Retina (tissue), 1 donor: ENCODE data around the gene TPTE.
"Not testable (repeated sequence)": the region's sequence is repeated elsewhere in the genome, so short reads cannot be mapped to it uniquely, and the experiment has no call there.

ENCODE experiments used
- DNase-seq: peaks from one replicate; pipeline ENCODE4 v3.0.0-alpha.2; 2016

TPTE gene

DNA sequence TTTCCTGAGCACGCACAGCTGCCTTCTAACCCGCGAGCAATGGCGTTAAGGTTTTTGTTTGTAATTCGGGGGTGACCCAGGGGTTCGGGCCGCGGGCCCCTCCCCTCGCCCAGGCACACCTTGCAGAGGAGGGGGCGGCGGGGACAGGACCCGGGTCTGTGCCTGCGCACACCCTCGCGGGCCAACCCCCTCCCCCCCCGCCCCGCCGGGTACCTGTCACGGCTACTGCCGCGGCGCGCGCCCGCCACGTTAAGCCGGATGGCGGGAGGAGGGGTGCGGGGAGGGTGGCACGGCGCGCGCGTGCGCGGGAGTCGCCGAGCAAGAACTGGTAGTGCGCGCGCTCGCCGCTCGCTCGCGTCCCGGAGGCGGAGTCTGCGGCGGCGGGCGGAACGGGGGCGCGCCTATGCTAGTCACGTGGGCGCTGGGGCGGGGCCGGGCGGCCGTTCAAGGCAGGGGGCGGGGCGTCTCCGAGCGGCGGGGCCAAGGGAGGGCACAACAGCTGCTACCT, at the start of gene TPTE:
TSS of gene TPTE (plus strand) at position 493 of the 508 bp plus-strand sequence. CDS start 17,141 bp downstream, outside the sequence.
- no peak for DNase-seq

DNA sequence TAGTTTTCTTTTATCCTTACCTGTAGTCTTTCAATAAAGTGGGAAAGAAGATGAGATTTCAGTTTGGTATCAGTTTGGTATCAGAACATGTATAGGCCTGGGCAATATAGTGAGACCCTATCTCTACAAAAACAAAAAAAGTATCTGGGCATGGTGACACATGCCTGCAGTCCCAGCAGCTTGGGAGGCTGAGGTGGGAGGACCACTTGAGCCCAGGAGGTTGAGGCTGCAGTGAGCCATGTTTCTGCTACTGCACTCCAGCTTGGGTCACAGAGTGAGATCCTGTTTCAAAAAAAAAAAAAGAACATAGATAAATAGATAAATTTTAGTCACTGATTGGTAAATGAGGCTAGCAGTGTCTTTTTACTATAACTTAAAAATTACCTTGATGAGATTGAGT, 49.4 kb upstream of the TPTE start:
- DNase-seq: not testable (repeated sequence)

DNA sequence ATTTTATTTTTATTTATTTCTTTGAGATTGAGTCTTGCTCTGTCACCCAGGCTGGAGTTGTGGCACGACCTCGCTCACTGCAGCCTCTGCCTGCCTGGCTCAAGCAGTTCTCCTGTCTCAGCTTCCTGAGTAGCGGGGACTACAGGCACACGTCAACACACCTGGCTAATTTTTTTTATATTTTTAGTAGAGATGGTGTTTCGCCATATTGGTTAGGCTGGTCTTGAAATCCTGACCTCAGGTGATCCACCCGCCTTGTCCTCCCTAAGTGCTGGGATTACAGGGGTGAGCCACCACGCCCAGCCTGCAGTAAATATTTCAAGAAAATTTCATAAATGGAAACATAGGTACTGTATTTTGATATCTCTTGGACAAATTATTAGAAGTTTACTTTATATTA, 43.6 kb upstream of the TPTE start:
- DNase-seq: not testable (repeated sequence)

DNA sequence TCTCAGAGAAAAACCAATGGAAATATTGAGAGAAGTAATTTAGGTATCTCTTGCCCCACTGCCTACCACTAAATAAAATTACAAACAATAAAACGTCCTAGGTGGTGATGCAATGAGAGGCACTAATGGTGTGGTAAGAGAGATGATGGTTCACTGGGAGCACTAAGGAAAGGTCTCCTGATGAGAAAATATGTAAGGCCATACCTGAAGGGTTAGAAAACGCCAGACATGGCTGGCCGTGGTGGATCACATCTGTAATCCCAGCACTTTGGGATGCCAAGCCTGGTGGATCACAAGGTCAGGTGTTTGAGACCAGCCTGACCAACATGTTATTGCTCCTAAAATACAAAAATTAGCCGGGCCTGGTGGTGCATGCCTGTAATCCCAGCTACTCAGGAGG, 41.5 kb upstream of the TPTE start:
- not testable (repeated sequence) for DNase-seq

DNA sequence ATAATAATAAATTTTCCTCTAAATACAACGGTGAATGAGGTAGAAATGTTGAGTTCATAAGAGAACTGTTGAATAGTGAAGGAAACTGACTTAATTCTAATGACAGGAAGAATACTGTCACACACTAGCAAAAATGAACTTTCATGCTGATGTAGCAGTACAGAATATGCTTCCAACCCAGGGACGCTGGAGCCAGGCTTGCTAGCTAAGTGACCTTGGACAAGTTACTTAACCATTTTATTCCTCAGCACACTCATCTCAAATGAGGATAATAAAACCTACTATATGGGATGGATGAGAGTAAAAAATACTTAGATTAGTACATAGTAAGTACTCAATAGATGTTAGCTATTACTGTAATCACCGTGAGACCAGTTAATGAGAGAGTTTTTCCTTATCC, 36.5 kb upstream of the TPTE start:
- DNase-seq: not testable (repeated sequence)

DNA sequence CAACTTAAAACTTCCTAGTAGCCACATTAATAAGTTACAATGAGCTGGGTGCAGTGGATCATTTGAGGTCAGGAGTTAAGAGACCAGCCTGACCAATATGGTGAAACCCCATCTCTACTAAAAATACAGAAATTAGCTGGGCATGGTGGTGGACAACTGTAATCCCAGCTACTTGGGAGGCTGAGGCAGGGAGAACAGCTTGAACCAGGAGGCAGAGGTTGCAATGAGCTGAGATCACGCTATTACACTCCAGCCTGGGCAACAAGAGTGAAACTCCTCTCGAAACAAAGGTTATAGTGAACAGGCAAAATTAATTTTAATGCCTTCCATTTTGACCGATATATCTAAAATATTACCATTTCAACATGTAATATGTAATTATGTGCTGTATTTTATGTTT, 30.9 kb upstream of the TPTE start:
- not testable (repeated sequence) for DNase-seq

DNA sequence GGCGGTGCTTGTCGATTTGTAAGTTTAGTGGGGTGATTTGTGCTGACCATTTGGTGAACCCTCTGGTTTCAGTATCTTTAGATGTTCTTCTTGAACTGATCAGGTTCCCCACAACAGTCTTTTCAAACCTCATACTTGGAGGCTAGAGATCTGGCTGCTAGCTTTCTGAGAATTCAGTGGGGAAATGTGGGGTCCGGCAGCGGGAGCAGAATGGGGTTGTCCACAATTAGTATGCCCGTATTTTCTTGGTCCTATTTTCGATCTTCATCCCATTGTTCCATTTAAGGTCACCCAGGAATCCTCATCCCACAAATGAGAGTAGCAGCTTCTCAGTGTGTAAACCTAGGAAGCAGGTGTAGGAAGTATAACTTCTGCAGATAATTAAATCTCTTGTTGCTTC, 10.3 kb upstream of the TPTE start:
- DNase-seq: no peak

DNA sequence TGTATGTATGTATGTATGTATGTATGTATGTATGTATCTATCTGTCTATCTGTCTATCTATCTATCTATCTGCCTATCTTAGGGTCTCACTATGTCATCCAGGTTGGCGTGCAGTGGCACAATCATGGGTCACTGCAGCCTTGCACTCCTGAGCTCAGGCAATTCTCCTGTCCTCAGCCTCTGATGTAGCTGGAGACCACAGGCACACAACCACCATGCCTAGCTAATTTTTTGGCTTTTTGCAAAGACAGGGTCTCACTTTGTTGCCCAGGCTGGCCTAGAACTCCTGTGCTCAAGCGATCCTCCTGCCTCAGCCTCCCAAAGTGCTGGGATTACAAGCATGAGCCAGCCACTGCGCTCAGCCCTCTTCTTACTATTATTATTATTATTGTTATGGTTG, 4.5 kb upstream of the TPTE start:
- not testable (repeated sequence) for DNase-seq

DNA sequence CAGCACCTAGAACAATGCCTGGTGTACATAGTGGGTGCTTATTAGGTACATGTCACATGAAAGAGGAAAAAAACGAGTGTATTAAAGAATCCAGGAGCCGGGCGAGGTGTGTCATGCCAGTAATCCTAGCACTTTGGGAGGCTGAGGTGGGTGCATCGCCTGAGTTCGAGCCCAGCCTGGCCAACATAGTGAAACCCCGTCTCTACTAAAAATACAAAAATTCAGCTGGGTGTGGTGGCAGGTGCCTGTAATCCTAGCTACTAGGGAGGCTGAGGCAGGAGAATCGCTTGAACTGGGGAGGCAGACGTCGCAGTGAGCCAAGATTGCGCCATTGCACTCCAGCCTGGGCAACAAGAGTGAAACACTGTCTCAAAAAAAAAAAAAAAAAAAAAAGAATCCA, 3.5 kb upstream of the TPTE start:
- not testable (repeated sequence) for DNase-seq

DNA sequence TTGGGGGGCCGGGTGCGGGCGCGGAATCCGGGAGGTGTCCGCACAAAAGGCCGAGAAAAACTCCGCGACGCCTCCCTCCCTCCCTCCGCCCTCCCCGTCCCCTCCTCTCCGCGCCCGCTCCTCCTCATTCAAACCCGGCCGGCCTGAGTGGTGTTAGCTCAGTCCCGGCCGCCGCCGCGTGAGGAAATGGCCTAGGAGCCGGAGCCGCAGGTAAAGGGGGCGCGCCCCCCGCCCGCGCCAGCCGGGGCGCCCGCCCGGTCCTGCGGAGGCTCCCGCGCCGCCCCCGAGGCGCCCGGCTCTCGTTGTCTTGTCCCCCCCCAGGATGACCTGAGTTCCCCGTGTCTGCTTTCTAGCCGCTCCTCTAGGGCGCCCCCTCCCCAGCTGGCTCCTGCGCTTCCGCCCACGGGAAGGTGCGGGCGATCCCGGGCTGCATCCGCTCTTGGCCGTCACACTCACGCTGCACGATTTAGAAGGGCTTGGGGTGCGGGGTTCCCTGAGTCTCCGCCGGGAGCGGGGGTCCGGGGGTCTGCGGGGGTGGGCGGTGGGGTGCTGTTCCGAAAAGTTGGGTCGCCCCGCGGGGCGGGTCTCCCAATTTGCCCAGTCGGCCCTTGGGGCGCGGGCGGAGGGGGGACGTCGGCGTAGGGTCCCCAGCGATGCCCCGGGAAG, 585 bp downstream of the TPTE start:
- not testable (repeated sequence) for DNase-seq

DNA sequence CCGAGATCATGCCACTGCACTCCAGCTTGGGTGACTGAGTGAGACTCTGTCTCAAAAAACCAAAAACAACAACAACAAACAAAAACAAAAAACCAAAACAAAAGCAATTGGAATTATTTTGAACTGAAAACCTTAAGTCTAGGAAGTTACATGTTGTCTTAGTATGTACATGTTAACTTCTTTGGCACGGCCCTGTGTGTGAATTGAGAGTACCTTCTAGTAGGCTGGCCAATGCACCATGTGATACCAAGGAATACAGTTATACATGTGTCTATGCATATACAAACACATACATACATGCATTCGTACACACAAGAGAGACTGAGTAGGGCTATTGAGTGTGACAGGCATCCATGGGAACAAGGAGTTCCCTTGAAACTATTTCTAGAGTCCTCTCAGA, 18.6 kb downstream of the TPTE start:
- no peak for DNase-seq

DNA sequence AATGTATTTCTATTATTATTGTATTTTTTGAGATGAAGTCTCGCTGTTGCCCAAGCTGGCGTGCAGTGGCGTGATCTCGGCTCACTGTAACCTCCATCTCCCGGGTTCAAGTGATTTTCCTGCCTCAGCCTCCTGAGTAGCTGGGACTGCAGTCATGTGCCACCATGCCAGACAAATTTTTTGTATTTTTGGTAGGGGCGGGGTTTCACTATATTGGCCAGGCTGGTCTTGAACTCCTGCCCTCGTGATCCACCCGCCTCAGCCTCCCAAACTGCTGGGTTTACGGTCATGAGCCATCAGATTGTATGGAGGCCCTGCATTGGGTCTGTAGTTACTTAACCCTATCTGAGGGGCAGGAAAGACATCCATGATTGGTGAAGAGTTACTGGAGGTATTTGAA, 23.0 kb downstream of the TPTE start:
- not testable (repeated sequence) for DNase-seq

DNA sequence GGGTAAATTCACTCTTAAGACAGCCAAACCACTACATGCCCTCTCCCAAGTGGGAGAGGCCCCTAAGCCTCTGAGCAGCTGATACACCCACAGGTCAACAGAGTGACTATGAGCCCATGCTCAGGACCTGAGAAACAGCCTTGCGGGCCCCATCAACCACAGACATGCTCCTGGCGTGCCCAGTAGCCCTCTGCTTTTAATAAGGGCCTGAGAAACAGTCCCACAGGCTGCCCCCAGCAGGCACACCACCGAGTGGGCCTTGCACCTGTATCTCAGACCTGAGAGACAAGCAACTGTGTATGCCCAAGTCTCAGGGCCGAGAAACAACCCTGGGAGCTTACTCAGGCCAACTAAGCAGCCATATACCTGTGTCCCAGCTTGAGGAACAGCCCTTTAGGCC, 26.5 kb downstream of the TPTE start:
- not testable (repeated sequence) for DNase-seq

DNA sequence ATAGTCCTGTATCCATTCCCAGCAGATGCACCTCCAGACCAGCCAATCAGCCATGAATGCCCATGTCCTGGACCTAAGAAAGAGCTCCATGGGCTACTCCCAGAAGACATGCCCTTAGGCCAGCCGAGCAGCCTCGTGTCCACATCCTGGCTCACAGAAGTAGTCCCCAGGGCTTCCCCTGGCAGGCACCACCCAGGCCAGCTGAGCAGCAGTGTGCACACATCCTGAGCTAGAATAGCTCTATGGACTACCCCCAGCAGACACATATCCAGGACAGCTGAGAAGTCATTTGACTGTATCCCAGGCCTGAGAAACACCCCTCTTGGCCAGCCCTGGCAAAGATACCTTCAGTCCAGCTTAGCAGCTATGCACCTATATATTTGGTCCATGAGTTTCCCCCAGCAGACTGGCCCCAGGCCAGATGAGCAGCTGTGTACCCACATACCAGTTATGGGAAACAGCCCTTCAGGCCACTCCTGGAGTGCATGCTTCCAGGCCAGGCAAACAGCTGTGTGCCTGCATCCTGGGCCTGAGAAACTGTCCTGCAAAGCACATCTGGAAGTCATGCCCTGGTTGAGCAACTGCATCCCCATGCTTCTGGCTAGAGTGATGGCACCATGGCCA, 27.1 kb downstream of the TPTE start:
- not testable (repeated sequence) for DNase-seq

DNA sequence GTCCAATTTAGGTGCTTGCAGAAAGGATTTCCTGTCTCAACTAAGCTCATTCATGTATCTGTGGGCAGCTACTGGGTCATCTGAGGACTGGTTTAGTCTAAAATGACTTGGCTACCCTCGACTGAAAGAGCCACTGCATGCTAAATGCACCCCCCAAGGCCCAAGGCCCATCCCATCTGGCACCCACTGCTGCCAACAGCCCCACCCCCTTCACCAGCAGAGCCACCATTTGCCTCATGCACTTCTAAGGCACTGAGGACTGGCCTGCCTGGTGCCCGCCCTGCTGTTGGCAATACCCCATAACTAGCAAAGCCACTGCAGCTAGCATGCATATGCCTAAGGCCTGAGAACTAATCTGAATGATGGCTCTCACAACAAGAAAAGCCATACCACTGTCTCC, 49.4 kb downstream of the TPTE start:
- not testable (repeated sequence) for DNase-seq

DNA sequence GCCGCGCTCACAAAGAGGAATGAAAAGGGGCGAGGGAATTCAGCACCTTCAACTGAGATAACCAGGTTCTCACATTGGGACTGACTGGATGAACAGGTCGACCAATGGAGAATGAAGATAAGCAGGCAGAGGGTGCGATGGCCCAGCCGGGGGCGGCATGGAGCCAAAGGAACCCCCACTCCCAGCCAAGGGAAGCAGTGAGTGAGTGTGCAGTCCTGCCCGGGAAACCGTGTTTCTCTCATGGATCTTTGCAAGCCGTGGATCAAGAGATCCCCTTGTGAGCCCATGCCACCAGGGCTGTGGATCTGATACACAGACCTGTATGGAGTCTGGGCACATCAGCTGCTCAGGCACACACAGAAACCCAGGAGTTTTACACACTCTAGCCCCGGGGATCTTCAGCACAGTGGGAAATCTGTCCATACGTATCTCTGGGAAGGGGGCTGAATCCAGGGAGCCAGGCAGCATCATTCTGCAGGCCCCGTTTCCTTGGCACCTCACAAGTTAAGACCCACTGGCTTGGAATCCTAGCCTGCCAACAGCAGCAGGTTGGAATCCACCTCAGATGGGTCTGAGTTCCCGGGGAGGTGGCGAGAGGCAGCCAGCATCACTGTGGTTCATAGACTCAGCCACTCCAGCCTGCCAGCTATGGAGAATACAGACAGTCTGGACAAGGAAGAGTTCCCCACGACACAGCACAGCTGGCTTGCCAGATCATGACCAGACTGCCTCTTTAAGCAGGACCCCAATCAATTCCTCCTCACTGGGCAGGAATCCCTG, 53.3 kb downstream of the TPTE start:
- not testable (repeated sequence) for DNase-seq

DNA sequence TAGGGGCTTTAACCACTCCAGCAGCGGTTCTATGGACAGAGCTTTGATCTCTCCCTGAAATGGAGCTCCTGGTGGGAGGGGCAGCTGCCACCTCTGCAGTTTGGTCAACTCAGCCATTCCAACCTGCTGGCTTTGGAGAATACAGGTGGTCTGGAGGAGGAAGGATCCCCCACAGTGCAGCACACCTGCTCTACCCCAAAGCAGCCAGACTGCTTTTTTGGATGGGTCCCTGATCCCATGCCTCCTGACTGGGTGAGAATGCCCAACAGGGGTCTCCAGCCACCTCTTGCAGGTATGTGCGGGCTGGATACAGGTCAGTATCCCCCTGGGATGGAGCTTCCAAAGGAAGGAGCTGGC, 53.9 kb downstream of the TPTE start:
- DNase-seq: no peak

DNA sequence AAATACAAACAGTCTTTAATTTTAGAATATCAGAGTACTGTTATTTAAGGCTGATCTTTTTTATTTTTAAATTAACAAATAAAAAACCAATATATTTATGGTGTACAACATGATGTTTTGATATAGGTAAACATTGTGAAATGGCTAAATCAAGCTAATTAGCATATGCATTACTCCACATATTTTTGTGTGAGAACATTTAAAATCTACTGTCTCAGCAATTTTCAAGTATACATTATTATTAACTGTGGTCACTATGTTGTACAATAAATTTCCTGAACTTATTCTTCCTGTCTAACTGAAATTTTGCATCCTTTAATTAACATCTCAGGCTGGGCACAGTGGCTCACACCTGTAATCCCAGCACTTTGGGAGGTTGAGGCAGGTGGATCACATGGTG, 57.5 kb downstream of the TPTE start:
- DNase-seq: not testable (repeated sequence)

DNA sequence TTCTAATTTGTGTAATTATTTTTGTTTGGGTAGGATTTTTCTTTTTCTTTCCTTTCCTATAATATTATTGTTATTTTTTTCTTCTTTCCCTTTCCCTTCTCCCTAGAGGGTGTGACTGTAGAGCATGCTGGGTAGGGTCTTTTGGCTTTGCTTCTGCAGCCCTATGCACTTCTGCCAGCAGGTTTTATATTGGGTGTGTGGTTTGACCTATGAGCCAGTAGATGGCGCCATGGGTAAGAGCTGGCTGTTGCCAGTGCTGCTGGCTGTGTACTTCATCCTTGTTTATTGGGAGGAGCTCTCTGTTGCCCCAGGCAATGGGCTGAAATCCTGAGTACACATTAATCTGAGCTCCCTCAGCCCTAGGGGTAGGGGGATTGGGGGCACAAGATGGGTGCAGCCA, 67.7 kb downstream of the TPTE start:
- not testable (repeated sequence) for DNase-seq

DNA sequence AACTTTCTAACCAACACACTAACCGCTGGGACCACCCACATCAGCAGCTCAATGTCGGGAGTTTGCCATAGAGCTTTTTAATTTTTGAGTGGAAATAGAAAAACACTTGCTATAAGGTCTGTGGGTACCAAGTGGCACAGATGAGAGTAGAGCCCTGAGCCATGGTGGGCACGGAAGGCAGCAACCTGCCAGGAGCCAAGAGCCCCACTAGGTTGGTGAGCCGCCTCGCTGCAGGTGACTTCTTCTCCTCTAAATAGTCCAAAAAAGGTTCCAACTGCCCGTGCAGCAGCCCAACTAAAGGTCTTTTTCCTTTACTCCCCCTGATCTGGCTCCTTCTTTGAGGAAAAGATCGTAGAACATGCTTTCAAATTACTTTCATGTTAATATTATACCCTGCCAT, 85.7 kb downstream of the TPTE start:
- DNase-seq: not testable (repeated sequence)

DNA sequence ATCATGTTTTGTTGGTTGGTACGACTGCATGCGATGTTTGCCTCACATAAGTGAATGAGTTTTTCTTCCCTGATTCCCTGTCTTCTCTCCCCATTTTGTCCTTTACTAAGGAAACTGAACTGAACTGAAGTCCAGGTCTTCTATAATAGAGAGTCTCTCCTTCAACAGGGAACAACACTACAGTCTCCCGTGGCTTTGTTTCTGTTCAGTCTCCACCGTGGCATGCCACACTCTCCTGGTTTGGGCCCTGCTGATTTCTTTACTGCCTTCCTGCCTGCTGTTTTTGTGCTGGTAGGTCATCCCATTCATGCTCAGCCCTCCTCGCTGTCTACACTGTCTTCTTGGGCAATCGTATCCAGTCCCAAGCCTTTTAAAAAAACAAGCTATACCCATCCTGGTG, 92.9 kb downstream of the TPTE start:
- not testable (repeated sequence) for DNase-seq

DNA sequence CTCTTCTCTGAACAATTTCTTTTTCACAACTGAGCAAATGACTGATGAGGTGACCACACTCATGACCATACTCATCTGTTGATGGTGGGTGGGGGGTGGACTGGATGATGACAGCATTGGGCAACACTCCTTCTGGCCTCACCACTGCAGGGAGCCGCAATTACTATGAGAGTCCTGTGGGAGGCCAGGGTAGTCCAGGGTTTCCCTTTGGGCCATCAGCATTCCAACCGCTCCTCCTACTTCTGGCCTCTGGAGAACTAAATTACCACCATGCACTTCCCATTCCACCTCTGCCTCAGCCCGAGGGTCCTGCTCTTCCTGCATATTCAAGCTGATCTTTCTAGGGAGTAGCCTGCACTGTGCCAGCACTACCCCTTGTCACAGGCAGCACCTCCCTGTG, 94.7 kb downstream of the TPTE start:
- not testable (repeated sequence) for DNase-seq

DNA sequence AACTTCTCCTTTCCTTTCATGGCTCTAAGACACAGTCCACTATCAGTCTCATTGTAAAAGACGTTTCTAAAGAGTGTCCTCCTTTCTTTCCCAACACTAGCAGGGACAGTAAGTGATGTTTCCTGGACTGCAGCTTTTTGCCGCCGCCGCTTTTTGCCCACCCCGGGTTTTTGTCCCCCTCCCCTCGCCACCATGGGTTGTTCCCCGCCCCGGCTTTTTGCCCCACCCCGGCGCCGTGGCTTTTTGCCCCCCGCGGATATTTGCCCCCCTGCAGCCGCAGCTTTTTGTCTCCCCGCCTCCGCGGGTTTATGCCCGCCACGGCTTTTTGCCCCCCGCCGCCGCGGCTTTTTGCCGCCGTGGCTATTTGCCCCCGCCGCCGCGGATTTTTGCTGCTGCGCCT, 95.2 kb downstream of the TPTE start:
- no peak for DNase-seq
